ENCODE measurements around the gene UIMC1.
"Not testable (repeated sequence)": the region's sequence is repeated elsewhere in the genome, so short reads cannot be mapped to it uniquely, and the experiment has no call there.

The UIMC1 gene

DNA sequence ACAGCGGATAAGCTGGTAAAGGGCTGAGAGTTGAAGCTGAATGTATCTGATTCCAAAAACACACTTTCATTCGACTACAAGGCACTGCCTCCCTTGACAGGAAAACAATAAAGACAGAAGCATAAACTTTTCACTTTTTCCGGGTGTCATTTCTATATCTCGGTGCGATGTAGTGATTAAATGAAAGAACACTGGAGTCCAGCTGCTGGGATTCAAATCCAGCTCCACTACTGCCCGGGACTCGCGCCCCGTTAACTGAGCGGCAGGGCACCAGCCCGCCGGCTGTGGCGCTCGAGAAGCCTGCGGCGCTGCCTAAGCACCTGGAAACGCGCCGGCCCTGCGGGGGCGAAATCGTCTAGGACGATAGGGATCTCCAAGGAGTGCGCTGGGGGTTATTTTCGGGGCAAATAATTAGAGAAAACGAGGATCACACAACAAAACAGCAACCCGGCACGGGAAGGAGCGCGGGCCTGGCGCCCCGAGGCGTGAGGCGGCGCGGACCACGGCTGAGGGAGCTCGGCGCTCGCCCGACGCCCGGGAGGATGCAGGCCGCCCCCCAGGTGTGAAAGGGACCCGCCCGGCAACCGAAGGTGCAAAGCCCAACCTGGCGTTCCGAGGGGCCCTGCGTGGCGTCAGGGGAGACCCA is 837 bp downstream of the UIMC1 start:
- DNase-seq = peak; percentile 61 to 74

DNA sequence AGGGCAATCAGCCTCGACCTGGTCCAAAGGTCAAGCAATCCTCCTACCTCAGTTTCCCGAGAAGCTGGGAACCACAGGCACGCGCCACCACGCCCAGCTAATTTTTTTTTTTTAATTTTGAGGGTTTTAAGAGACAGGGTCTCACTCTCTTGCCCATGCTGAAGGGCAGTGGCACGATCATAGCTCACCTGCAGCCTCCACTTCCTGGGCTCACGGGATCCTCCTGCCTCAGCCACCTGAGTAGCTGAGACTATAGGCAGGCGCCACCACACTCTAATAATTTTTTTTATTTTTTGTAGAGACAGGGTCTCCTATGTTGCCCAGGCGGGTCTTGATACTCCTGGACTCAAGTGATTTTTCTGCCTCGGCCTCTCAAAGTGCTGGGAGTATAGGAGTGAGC is 1.6 kb downstream of the UIMC1 start:
- no peak for DNase-seq

DNA sequence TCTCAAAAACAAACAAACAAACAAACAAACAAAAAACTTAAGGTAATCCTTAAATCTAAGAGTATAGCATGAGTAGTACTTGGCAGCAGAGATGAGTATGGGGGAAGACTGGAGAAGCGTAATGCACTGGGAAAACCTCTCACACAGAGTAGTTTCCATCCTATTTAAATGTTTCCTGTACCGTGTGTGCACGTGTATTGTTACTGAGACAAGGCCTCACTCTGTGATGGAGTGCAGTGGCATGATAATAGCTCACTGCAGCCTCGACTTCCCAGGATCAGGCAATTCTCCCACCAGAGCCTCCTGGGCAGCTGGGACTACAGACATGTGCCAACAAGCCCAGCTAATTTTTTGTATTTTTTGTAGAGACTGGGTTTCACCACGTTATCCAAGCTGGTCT is 2.9 kb downstream of the UIMC1 start:
- no peak for DNase-seq

DNA sequence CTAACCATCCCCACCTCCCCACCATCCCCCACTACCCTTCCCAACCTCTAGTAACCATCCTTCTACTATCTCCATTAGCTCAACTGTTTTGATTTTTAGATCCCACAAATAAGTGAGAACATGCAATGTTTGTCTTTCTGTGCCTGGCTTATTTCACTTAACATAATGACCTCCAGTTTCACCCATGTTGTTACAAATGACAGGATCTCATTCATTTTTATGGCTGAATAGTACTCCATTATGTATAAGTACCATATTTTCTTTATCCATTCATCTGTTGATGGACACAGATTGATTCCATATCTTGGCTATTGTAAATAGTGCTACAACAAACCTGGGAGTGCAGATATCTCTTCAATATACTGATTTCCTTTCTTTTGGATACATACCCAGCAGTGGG is 7.1 kb downstream of the UIMC1 start:
- not testable (repeated sequence) for DNase-seq

DNA sequence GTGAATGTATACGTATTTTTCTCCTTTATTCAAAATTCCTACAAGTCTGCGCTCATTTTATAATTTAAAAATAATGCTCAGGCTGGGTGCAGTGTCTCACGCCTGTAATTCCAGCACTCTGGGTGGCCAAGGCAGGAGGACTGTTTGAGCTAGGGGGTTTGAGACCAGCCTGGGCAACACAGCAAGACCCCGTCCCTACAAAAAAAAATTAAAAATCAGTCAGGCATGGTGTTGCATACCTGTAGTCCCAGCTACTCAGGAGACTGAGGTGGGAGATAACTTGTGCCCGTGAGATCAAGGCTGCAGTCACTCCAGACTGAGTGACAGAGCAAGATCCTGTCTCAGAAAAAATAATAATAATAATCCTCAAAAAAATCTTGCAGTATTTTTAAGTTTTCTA is 7.8 kb downstream of the UIMC1 start:
- no peak for DNase-seq

DNA sequence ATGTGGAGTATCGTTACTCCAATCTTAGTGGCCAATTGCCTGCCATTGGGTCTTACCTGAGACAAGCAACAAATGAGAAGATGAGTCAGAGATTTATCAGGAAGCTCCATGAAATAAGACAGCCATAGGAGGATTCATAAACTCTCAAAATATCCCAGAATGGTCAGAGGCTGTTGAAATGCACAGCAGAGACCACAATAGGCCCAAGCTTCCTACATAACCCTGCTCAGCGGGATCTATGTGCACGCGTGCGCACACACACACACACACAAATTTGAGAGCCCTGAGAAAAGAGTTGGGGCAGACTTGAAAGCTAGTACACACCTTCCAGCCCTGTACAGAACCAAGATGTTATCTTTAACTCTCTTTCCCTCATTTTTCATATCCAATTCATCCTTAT is 9.8 kb downstream of the UIMC1 start:
- peak in 1 of 2 donors; percentile 13 for DNase-seq

DNA sequence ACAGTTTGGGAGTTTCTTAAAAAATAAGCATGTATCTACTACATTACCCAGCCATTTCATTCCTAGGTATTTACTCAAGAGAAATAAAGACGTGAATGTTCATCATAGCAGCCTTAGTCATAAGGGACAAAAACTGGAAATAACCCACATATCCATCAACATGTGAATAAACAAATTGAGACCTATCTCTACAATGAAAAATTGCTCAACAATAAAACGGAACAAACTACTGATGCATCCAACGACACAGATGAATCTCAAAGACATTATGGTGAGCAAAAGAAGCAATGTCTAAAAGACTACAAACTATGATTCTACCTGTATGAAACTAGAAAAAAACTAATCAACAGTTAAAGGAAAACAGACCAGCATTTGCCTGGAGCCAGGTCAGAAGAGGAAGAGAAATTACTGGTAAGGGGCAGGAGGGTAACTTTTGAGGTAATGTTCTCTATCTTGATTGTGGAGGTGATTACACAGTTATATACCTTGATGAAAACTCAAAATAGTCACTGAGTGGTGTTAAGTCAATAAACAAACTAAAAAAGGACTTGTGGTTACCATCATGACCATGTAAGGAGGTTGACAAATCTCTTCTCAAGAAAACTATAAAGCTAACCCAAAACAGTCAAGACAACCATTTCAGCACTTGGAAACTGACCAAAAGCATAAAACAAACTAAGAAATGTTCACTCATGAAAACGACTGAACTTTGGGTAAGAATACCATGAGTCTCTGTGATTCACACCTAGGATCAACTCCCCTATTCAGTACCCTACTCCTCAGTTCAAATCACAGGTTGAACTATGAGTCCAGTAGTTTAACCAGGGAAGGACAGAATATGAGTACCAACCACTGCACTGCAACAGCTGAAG is 10.4 kb downstream of the UIMC1 start:
- DNase-seq = peak; percentile 45 to 72

DNA sequence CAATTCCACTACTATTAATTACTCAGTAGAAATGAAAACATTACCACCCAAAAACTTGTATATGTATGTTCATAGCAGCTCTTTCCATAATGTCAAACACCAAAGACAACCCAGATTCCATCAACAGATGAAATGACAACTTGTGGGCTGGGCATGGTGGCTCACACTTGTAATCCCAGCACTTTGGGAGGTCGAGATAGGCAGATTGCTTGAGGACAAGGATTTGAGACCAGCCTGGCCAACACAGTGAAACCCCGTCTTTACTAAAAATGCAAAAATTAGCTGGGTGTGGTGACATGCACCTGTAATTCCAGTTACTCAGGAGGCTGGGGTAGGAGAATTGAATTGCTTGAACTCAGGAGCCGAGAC is 11.5 kb downstream of the UIMC1 start:
- DNase-seq = no peak

DNA sequence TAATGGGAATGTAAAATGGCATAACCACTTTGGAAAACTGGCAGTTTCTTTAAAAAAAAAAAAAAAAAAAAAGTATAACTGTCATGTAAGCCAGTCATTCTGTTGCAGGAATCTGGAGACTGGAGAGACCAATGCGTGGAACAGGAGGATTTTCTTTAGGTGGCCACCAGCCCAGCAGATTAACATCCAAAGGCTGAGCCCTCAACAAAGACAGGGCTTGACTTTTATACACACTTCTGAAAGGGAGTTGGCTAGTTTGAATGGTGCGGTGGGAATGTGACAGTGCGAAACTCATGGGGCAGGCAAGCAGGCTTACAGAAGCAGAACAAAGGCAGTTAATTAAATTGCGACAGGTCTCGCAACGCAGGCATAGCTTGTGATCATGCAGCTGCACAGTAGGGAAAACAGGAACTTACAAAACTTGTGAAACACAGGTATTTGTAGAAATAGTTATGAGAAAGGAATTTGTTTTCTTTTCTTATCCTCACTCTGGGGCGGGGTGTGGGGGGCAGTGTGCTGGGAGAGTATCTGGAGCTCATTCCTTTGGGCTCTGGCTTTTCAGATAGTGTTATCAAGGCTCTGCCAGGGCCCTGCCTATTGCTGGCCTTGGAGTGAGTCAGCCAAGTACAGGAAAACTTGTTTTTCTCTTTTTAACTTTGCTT is 12.0 kb downstream of the UIMC1 start:
- DNase-seq = peak; percentile 96 to 97

DNA sequence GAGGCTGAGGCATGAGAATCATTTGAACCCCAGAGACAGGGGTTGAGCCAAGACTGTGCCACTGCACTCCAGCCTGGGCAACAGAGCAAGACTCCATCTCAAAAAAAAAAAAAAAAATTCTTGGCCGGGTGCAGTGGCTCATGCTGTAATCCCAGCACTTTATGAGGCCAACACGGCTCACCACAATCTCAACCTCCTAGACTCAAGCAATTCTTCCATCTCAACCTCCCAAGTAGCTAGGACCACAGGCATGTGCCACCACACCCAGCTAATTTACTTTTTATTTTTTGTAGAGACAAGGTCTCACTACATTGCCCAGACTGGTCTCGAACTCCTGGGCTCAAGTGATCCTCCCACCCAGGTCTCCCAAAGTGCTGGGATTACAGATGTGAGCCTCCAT is 13.5 kb downstream of the UIMC1 start:
- DNase-seq = not testable (repeated sequence)

DNA sequence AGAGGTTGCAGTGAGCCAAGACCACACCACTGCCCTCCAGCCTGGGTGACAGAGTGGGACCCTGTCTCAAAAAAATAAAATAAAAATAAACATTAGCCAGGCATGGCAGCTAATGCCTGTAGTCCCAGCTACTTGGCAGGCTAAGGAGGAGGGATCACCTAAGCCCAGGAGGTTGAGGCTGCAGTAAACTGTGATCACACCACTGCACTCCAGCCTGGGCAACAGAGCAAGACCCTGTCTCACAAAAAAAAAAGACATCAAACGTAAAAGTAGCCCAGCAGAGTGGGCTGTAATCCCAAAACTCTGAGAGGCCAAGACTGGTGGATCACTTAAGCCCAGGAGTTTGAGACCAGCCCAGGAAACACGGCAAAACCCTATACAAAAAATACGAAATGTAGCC is 19.0 kb downstream of the UIMC1 start:
- DNase-seq = no peak

DNA sequence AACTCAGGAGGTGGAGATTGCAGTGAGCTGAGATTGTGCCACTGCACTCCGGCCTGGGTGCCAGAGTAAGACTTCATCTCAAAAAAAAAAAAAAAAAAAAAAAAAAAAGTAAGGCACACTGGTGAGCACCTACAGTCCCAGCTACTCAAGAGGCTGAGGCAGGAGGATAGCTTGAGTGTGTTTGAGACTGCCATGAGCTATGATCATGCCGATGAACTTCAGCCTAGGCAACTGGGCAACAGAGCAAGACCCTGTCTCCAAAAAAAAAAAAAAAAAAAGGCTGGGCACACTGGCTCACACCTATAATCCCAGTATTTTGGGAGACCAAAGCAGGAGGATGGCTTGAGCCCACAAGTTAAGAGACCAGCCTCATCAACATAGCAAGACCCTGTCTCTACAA is 20.3 kb downstream of the UIMC1 start:
- DNase-seq = no peak

DNA sequence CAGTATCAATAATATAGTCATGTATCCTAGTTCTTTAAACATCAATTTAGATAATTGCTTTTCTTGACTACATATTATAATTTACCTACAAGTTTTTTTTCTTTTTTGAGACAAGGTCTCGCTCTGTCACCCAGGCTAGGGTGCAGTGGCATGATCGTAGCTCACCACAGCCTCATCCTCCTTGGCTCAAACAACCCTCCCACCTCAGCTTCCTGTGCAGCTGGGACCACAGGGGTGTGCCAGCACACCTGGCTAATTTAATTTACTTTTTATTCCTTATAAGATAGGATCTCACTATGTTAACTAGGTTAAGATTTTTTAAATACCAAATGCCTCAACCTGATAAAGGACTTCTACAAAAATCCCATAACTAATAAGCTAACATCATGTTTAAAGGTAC is 21.1 kb downstream of the UIMC1 start:
- DNase-seq = no peak

DNA sequence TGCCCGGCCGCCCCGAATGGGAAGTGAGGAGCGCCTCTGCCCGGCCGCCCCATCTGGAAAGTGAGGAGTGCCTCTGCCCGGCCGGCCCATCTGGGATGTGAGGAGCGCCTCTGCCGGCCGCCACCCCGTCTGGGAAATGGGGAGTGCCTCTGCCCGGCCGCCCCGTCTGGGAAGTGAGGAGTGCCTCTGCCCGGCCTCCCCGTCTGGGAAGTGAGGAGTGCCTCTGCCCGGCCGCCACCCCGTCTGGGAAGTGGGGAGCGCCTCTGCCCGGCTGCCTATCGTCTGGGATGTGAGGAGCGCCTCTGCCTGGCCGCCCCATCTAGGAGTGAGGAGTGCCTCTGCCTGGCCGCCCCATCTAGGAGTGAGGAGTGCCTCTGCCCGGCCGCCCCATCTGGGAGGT is 22.4 kb downstream of the UIMC1 start:
- DNase-seq = not testable (repeated sequence)

DNA sequence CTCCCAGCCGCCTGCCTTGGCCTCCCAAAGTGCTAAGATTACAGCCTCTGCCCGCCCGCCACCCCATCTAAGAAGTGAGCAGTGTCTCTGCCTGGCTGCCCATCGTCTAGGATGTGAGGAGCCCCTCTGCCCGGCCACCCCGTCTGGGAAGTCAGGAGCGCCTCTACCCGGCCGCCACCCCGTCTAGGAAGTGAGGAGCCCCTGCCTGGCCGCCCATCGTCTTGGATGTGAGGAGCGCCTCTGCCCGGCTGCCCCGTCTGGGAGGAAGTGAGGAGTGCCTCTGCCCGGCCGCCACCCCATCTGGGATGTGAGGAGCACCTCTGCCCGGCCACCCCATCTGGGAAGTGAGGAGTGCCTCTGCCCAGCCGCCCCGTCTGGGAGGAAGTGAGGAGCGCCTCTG is 23.0 kb downstream of the UIMC1 start:
- DNase-seq = not testable (repeated sequence)

DNA sequence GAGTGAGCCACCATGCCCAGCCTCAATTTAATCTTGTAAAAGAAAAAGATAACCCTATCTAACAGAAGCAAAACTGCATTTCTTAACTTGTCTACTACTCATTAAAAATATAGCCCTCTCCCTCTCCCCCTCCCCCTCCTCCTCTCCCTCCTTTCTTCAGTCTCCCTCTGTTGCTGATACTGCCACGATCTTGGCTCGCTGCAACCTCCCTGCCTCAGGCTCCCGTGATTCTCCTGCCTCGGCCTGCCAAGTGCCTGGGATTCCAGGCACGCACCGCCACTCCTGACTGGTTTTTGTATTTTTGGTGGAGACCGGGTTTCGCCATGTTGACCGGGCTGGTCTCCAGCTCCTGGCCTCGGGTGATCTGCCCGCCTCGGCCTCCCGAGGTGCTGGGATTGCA is 23.5 kb downstream of the UIMC1 start:
- DNase-seq = not testable (repeated sequence)

DNA sequence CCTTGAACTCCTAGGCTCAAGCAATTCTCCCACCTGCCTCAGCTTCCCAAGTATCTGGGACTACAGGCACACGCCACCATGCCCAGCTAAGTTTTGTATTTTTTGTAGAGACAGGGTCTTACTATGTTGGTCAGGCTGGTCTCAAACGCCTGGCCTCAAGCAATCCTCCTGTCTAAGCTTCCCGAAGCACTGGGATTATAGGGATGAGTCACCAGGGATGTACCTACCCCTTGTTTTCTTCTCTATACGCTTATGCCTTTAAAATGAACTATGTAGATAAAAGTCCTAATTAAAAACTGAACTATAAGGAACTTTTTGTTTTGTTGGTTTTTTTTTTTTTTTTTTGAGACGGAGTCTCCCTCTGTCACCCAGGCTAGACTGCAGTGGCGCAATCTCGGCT is 25.8 kb downstream of the UIMC1 start:
- DNase-seq = no peak

DNA sequence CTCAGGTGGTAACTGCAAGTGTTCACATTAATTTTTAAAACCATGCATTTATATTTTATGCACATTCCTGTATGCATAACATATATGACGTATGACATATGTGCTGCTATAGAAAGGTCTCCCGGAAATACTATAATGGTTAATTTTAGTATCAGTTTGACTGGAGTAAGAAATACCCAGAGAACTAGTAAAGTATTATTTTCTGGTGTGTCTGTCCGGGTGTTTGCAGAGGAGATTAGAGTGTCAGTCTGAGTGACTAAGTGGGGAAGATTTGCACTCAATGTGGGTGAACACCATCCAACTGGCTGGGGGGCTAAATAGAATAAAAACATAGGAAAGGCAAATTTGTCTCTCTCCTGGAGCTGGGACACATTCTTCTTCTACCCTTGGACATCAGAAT is 26.9 kb downstream of the UIMC1 start:
- DNase-seq = no peak

DNA sequence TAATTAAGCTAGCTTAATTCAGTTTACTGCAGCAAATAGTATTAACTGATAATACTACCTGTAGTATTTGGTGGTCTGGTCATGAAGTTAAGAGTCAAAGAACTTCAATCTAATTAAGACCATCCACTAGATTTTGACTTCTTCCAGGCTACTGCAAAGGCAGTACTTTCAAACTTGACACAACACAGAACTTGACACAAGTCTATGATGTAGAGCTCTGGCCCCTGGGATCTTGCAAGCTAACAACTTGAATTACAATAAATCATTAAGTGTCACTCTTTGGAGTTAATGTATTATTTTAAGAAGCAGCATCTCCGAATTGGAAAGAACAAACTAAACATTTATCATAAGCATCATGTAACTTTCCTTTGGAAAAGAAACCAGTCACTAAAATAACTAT is 40.9 kb downstream of the UIMC1 start:
- no peak for DNase-seq

DNA sequence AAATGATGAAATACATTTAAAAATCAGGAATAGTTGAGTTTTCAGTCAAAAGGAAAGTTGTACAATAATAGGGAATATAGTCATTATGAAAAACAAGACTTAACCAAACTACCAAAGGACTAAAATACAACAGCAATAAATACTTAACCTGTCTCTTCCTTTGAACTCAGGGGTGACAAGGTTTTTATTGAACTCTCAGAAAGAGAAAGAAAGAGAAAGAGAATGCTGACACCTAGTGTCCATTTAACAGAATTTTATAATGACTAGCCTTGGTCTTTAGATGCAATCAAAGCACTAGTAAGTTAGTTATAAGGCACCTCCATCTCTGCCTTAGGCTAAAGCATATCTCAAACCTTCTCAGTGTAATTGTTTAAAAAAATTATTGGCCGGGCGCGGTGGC is 47.5 kb downstream of the UIMC1 start:
- DNase-seq = peak; percentile 11 to 71

DNA sequence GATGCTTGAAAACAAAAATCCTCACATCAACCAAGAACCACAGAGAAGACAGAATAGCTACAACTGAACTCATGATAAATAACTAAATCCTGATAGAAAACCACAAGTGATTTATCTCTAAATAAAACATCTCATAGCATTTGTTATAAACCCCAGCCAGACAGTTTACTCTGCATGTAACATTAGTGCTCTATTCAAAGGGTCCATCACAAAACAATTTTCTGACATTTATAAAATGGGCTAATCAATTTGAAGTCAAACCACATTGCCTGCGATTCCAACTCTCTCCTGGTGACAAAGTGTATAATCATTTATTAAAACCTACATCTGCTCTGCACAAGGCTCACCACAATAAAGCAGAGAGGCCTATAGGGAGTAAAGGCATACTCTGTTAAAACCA is 49.8 kb downstream of the UIMC1 start:
- DNase-seq = no peak

DNA sequence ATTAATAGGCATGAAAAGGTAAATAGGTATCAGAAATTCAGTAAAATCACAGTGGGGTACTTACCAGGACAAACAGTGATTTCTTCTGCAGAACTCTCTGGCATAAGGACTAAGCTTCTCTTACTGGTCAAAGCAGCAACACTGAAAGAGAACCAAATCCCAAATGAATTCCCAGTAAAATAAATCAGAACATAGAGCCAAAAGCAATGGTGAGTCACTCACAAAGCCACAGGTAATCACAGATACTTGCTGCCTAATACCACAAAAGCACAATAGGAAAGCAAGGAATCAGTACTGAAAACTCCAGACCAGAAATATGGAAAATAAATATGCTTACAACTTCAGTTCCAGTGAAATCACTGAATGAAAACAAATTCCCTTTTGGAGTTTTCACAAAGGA is 50.7 kb downstream of the UIMC1 start:
- no peak for DNase-seq

DNA sequence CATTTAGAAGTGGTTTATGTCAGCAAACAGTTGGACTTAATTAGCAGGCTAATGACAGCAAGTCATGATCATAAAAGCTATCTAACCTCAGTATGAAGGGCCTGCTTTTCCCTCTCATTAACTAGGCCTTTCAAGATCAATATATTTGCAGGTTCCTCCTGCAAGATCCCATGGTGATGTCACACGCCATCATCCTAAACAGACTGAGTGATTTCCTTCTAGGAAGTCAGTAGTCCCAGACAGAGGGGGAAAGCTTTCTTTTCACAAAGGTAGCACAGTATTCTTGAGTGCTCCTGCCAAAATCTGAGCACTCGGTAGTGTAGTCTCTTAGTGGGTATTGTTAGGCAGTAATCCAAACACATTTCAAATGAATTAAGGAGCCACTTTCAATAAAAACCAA is 52.5 kb downstream of the UIMC1 start:
- no peak for DNase-seq
